Sciatic nerve (tissue), 2 donors: Measurements from ENCODE around the gene TAF5. TPM values are rescaled to one million over a fixed set of nuclear protein-coding genes. Genes with fewer than 3 reads are reported as not detected.
"Not testable (repeated sequence)": the region's sequence is repeated elsewhere in the genome, so short reads cannot be mapped to it uniquely, and the experiment has no call there.

Experiments
- ATAC-seq: fragments of 200-7000 bp; cut with Tn5 transposase; one replicate; pipeline ENCODE4 v1.9.1; 2020; ENCODE audit warnings: mild to moderate bottlenecking, moderate library complexity
- DNase-seq: peaks from one replicate; pipeline ENCODE4 v3.0.0-alpha.2; 2020; ENCODE audit warnings: low spot score
- intact Hi-C: fragments of 100-400 bp; cut with DNase I; formaldehyde crosslinking; loops from one replicate; pipeline ENCODE4 v1.14.2; 2022
- microRNA-seq: library from miRNA; unstranded; fragments of <30 nt; microRNA quantifications from one replicate; pipeline ENCODE4 v1.2.0, GENCODE V29; 2020
- total RNA-seq: library from RNA; stranded (reverse); fragmentation: NEBNext Ultra II Directional; extraction: Animal tissue kit (Norgen Biotek cat#: 25700); gene quantifications from one replicate; pipeline ENCODE4 v1.2.1, GENCODE V29; 2021
- donor health status: DM: no; HTN: no; CAD: no.
- donor health status: DM: no; HTN: no; CAD: no.

The TAF5 gene
- total RNA-seq, 1 donor from 2014 or later: 4.7 TPM

GRCh38 chr10:103396789-103397087, 29.0 kb downstream of the TAF5 start:
- ATAC-seq (no peak), DNase-seq (no peak)
- intact Hi-C loops: no loop called here

GRCh38 chr10:103397191-103397825, 29.5 kb downstream of the TAF5 start:
- no peak for DNase-seq
- no peak for ATAC-seq
- intact Hi-C loops: no loop called here

- ATAC-seq (no peak), DNase-seq (no peak)
- intact Hi-C loops: no loop called here
Observed at GRCh38 chr10:103413564-103413963, 45.8 kb downstream of the TAF5 start.

GRCh38 chr10:103415581-103415980, 47.8 kb downstream of the TAF5 start:
- DNase-seq (no peak), ATAC-seq (no peak)
- intact Hi-C loops: no loop called here

- ATAC-seq (peak; percentile 73), DNase-seq (peak; percentile 83)
- intact Hi-C loops: loop anchor here (2.0 kb wide), 1 partner anchor 68 kb away; no protein-coding TSS in a partner anchor
Observed at GRCh38 chr10:103416436-103417147, 48.8 kb downstream of the TAF5 start.

GRCh38 chr10:103417148-103417469, 49.3 kb downstream of the TAF5 start:
- ATAC-seq, DNase-seq: not testable (repeated sequence)
- intact Hi-C loops: loop anchor here (2.0 kb wide), 1 partner anchor 68 kb away; no protein-coding TSS in a partner anchor

GRCh38 chr10:103417601-103418000, 49.8 kb downstream of the TAF5 start:
- ATAC-seq (no peak), DNase-seq (no peak)
- intact Hi-C loops: loop anchor here (2.0 kb wide), 1 partner anchor 67 kb away; no protein-coding TSS in a partner anchor

GRCh38 chr10:103419101-103419500, 51.3 kb downstream of the TAF5 start:
- intact Hi-C loops: no loop called here
- no peak for DNase-seq
- no peak for ATAC-seq

- no peak for DNase-seq
- ATAC-seq: no peak
- intact Hi-C loops: no loop called here
Observed at GRCh38 chr10:103423748-103424147, 56.0 kb downstream of the TAF5 start.

- ATAC-seq: no peak
- intact Hi-C loops: no loop called here
- no peak for DNase-seq
Observed at GRCh38 chr10:103427866-103428265, 60.1 kb downstream of the TAF5 start.

- ATAC-seq (no peak), DNase-seq (no peak)
Observed at GRCh38 chr10:103428989-103429643, 61.3 kb downstream of the TAF5 start.

GRCh38 chr10:103429647-103430046, 61.9 kb downstream of the TAF5 start:
- DNase-seq (no peak), ATAC-seq (no peak)

More at GRCh38 chr10:103428989-103429643, 61.3 kb downstream of the TAF5 start:
- intact Hi-C loops: no loop called here

GRCh38 chr10:103431902-103432301, 64.1 kb downstream of the TAF5 start:
- intact Hi-C loops: no loop called here
- no peak for ATAC-seq

More at GRCh38 chr10:103429647-103430046, 61.9 kb downstream of the TAF5 start:
- intact Hi-C loops: no loop called here

GRCh38 chr10:103433858-103434257, 66.1 kb downstream of the TAF5 start:
- intact Hi-C loops: no loop called here
- DNase-seq (no peak), ATAC-seq (peak; percentile 67)

More at GRCh38 chr10:103431902-103432301, 64.1 kb downstream of the TAF5 start:
- DNase-seq: no peak

Small RNA genes lying within 50 kb of the gene (microRNA-seq; reads per million reads assigned to microRNA genes)
- 405 reads per million, percentile 73 among the genes with 10 or more reads in this experiment for gene MIR1307

Other genes with a start within 250 kb of the TAF5 start
- 89.9 TPM for gene NT5C2, start 174.7 kb upstream of the TAF5 start, total RNA-seq
- not detected for gene RPEL1, start 122.1 kb upstream of the TAF5 start, total RNA-seq
- not detected for gene INA, start 90.8 kb upstream of the TAF5 start, total RNA-seq
- gene PCGF6, start 16.8 kb upstream of the TAF5 start, total RNA-seq: 10.2 TPM
- 195 TPM for gene ATP5MK, start 28.5 kb downstream of the TAF5 start, total RNA-seq
- gene PDCD11, start 28.6 kb downstream of the TAF5 start, total RNA-seq: 21.0 TPM
- 46.3 TPM for gene CALHM2, start 84.4 kb downstream of the TAF5 start, total RNA-seq
- not detected for gene CALHM1, start 90.9 kb downstream of the TAF5 start, total RNA-seq
- gene CALHM3, start 111.3 kb downstream of the TAF5 start, total RNA-seq: not detected
- 0.36 TPM for gene NEURL1, start 125.7 kb downstream of the TAF5 start, total RNA-seq